H1 (cell line): ENCODE measurements around the gene BLOC1S1. TPM values are rescaled to one million over a fixed set of nuclear protein-coding genes. Genes with fewer than 3 reads are reported as not detected.

Experiments used
- CTCF ChIA-PET: fragments of 300-600 bp; sonication (Branson Sonifier 250); formaldehyde crosslinking; loops from one replicate; lab custom pipeline; 2021; ENCODE audit not compliant: partially characterized antibody; lab: Charles Lee
- POLR2A ChIA-PET: fragments of 300-600 bp; sonication (Branson Sonifier 250); formaldehyde crosslinking; loops from one replicate; lab custom pipeline; 2021; ENCODE audit warnings: inconsistent platforms; ENCODE audit not compliant: partially characterized antibody; lab: Charles Lee
- DNase-seq, 2 experiments: peaks; one replicate each; pipeline versions ENCODE4 v3.0.0 to v3.0.0-alpha.2; 2010 to 2022; ENCODE audit warnings: low spot score in 2 of 2, low read depth in 1 of 2, mixed read lengths in 1 of 2
- FAIRE-seq: peaks from 2 replicates; lab custom pipeline; 2011; peaks lifted over from hg19 to GRCh38; lab: Jason Lieb, UNC
- H2AFZ ChIP-seq: 2 replicates; pipeline ENCODE4 v1.8.1; 2012; ENCODE audit warnings: low read length, inconsistent platforms
- H2AK5ac ChIP-seq: 2 replicates; pipeline ENCODE4 v1.6.1; 2013; ENCODE audit warnings: low read depth, low read length
- H2BK120ac ChIP-seq: replicated peaks from 2 replicates; pipeline ENCODE3; 2013; ENCODE audit warnings: low read depth, low read length, inconsistent platforms
- H2BK12ac ChIP-seq: 2 replicates; pipeline ENCODE4 v1.6.1; 2013; ENCODE audit warnings: low read depth, low read length
- H2BK15ac ChIP-seq: 2 replicates; pipeline ENCODE4 v1.6.1; 2013; ENCODE audit warnings: low read length
- H2BK20ac ChIP-seq: 2 replicates; pipeline ENCODE4 v1.6.1; 2013; ENCODE audit warnings: low read length
- H2BK5ac ChIP-seq: 2 replicates; pipeline ENCODE4 v1.6.1; 2013; ENCODE audit warnings: low read depth, low read length
- H3K14ac ChIP-seq: 2 replicates; pipeline ENCODE4 v1.6.1; 2013; ENCODE audit warnings: inconsistent platforms; ENCODE audit not compliant: insufficient read length
- H3K18ac ChIP-seq: 2 replicates; pipeline ENCODE4 v1.6.1; 2013; ENCODE audit warnings: low read length; ENCODE audit errors: extremely low read depth
- H3K23ac ChIP-seq: 2 replicates; pipeline ENCODE4 v1.6.1; 2013; ENCODE audit warnings: inconsistent platforms; ENCODE audit not compliant: insufficient read length
- H3K23me2 ChIP-seq: 2 replicates; pipeline ENCODE4 v1.6.1; 2013; ENCODE audit warnings: low read depth, low read length
- H3K27ac ChIP-seq: 2 replicates; pipeline ENCODE4 v1.6.1; 2011; ENCODE audit warnings: low read depth, low read length, inconsistent platforms
- H3K27me3 ChIP-seq, 4 experiments: replicated peaks in 1 of 4; 1 replicate in 1 of 4; 2 replicates in 3 of 4; pipeline versions ENCODE4 v1.6.1 to v1.8.1; 2011 to 2013; ENCODE audit warnings: low read length in 3 of 4, mild to moderate bottlenecking in 3 of 4, inconsistent platforms in 2 of 4, mixed read lengths in 2 of 4, moderate library complexity in 1 of 4; ENCODE audit not compliant: control insufficient read depth in 3 of 4, insufficient read depth in 3 of 4; ENCODE audit errors: extremely low read depth in 1 of 4
- H3K36me3 ChIP-seq, 4 experiments: 2 replicates each; pipeline versions ENCODE4 v1.6.1 to v1.8.1; 2011 to 2013; ENCODE audit warnings: mild to moderate bottlenecking in 4 of 4, low read length in 3 of 4, moderate library complexity in 2 of 4, control low read depth in 1 of 4, inconsistent platforms in 1 of 4; ENCODE audit not compliant: insufficient read depth in 4 of 4, control insufficient read depth in 2 of 4
- H3K4ac ChIP-seq: replicated peaks from 2 replicates; pipeline ENCODE3; 2013; ENCODE audit warnings: low read length, low read depth, mixed read lengths, inconsistent platforms; ENCODE audit not compliant: insufficient read length
- H3K4me1 ChIP-seq, 4 experiments: replicated peaks in 1 of 4; 1 replicate in 1 of 4; 2 replicates in 3 of 4; pipeline versions ENCODE4 v1.6.1 to v1.8.1; 2011 to 2013; ENCODE audit warnings: low read length in 3 of 4, inconsistent platforms in 2 of 4, mixed read lengths in 1 of 4; ENCODE audit not compliant: insufficient read depth in 4 of 4, control insufficient read depth in 3 of 4
- H3K4me2 ChIP-seq, 2 experiments: 2 replicates each; pipeline versions ENCODE4 v1.6.1 to v1.8.1; 2011 to 2013; ENCODE audit warnings: low read depth in 2 of 2, low read length in 2 of 2, control low read depth in 1 of 2, inconsistent platforms in 1 of 2, mild to moderate bottlenecking in 1 of 2; ENCODE audit not compliant: insufficient read depth in 1 of 2
- H3K4me3 ChIP-seq, 4 experiments: fragments of 200-600, 300-600 bp in 1 of 4; sonication (generic), shearing (Covaris generic), sonication (Bioruptor Twin) in 1 of 4; 2 replicates each; pipeline versions ENCODE4 v1.5.1 to v1.8.1; 2011 to 2016; ENCODE audit warnings: low read length in 4 of 4, low read depth in 3 of 4, control low read depth in 2 of 4, inconsistent platforms in 2 of 4, mild to moderate bottlenecking in 2 of 4, mixed read lengths in 1 of 4, moderate library complexity in 1 of 4; ENCODE audit not compliant: insufficient read depth in 2 of 4; ENCODE audit errors: extremely low read depth in 1 of 4
- H3K56ac ChIP-seq: replicated peaks from 2 replicates; pipeline ENCODE3; 2013; ENCODE audit warnings: low read depth, mild to moderate bottlenecking, mixed read lengths, low read length, inconsistent platforms; ENCODE audit not compliant: insufficient read length
- H3K79me1 ChIP-seq: 2 replicates; pipeline ENCODE4 v1.6.1; 2013; ENCODE audit warnings: low read depth, low read length, control low read depth
- H3K79me2 ChIP-seq, 2 experiments: 2 replicates each; pipeline versions ENCODE4 v1.6.1 to v1.8.1; 2012 to 2013; ENCODE audit warnings: low read length in 2 of 2, mild to moderate bottlenecking in 2 of 2, inconsistent platforms in 1 of 2; ENCODE audit not compliant: insufficient read depth in 2 of 2, control insufficient read depth in 1 of 2
- H3K9ac ChIP-seq, 4 experiments: replicated peaks in 1 of 4; 1 replicate in 1 of 4; 2 replicates in 3 of 4; pipeline versions ENCODE4 v1.6.1 to v1.8.1; 2011 to 2013; ENCODE audit warnings: low read depth in 3 of 4, low read length in 3 of 4, control low read depth in 2 of 4, mild to moderate bottlenecking in 2 of 4, moderate library complexity in 2 of 4, inconsistent platforms in 1 of 4; ENCODE audit errors: extremely low read depth in 1 of 4
- H3K9me3 ChIP-seq, 2 experiments: 2 replicates each; pipeline versions ENCODE4 v1.6.1 to v1.8.1; 2012 to 2013; ENCODE audit warnings: mild to moderate bottlenecking in 2 of 2, moderate library complexity in 2 of 2, control low read depth in 1 of 2, inconsistent platforms in 1 of 2, low read depth in 1 of 2, low read length in 1 of 2, mixed read lengths in 1 of 2; ENCODE audit not compliant: insufficient read depth in 2 of 2
- H4K20me1 ChIP-seq, 2 experiments: replicated peaks in 1 of 2; 2 replicates each; pipeline versions ENCODE3 to v1.8.1; 2011 to 2013; ENCODE audit warnings: inconsistent platforms in 2 of 2, low read length in 2 of 2, mild to moderate bottlenecking in 1 of 2; ENCODE audit not compliant: insufficient read depth in 2 of 2, control insufficient read depth in 1 of 2
- H4K5ac ChIP-seq: 2 replicates; pipeline ENCODE4 v1.6.1; 2013; ENCODE audit warnings: low read length, low read depth, mixed read lengths, inconsistent platforms; ENCODE audit not compliant: insufficient read length
- H4K8ac ChIP-seq: 2 replicates; pipeline ENCODE4 v1.8.0; 2013; ENCODE audit warnings: mild to moderate bottlenecking, moderate library complexity, low read length, inconsistent platforms; ENCODE audit not compliant: insufficient read depth; ENCODE audit errors: extremely low read depth
- H4K91ac ChIP-seq: replicated peaks from 2 replicates; pipeline ENCODE3; 2013; ENCODE audit warnings: low read length, mixed read lengths, inconsistent platforms; ENCODE audit not compliant: insufficient read length
- ASH2L ChIP-seq: fragments of 200-600, 300-600 bp; sonication (generic); IDR thresholded peaks from one replicate; pipeline ENCODE4 v1.7.1; 2017; ENCODE audit warnings: low read length
- CBX5 ChIP-seq: fragments of 300-800, 300-1000 bp; sonication (generic); IDR thresholded peaks from 2 replicates; pipeline ENCODE4 v1.7.1; 2016; ENCODE audit warnings: antibody characterized with exemption, low read length, low read depth
- CEBPB ChIP-seq: IDR thresholded peaks from 2 replicates; pipeline ENCODE4 v1.6.1; 2012; ENCODE audit warnings: low read depth, low read length
- GTF2F1 ChIP-seq: IDR thresholded peaks from 2 replicates; pipeline ENCODE4 v1.6.1; 2012; ENCODE audit warnings: low read depth, low read length, improper control_type of control experiment, borderline replicate concordance
- KDM4A ChIP-seq: IDR thresholded peaks from one replicate; pipeline ENCODE4 v1.7.1; 2012; ENCODE audit warnings: low read depth, mild to moderate bottlenecking, moderate library complexity, low read length, inconsistent platforms; ENCODE audit not compliant: severe bottlenecking
- MAFK ChIP-seq: IDR thresholded peaks from 2 replicates; pipeline ENCODE4 v1.6.1; 2012; ENCODE audit warnings: low read depth, mild to moderate bottlenecking, improper control_type of control experiment, low read length
- POLR2A ChIP-seq, 2 experiments: IDR thresholded peaks; 1 replicate in 1 of 2; 2 replicates in 1 of 2; pipeline ENCODE4 v1.6.1; 2011; ENCODE audit warnings: low read depth in 2 of 2, low read length in 2 of 2, mild to moderate bottlenecking in 2 of 2; ENCODE audit errors: control extremely low read depth in 1 of 2
- RFX5 ChIP-seq: IDR thresholded peaks from 2 replicates; pipeline ENCODE4 v1.6.1; 2011; ENCODE audit warnings: low read depth, low read length, improper control_type of control experiment, borderline replicate concordance
- SP2 ChIP-seq: IDR thresholded peaks from 2 replicates; pipeline ENCODE4 v1.6.1; 2012; ENCODE audit warnings: mild to moderate bottlenecking, low read length, inconsistent platforms
- SUZ12 ChIP-seq: fragments of 200-600 bp; sonication (generic); IDR thresholded peaks from 2 replicates; pipeline ENCODE4 v1.6.1; 2012; ENCODE audit warnings: mild to moderate bottlenecking, inconsistent platforms, low read length, moderate library complexity, mixed read lengths
- ZNF274 ChIP-seq: IDR thresholded peaks from 2 replicates; pipeline ENCODE4 v1.7.0; 2012; ENCODE audit warnings: low read length, borderline replicate concordance; ENCODE audit errors: extremely low read depth
- polyA plus RNA-seq, 7 experiments: library from polyadenylated mRNA; depleted of rRNA in 3 of 7; stranded (reverse) in 5 of 7; unstranded in 2 of 7; fragments of >200 nt in 5 of 7; fragments of 200-250 nt in 2 of 7; gene quantifications; 1 replicate in 5 of 7; 2 replicates in 1 of 7; 4 replicates in 1 of 7; pipeline versions ENCODE4 v1.2.1 to v1.2.3, GENCODE V29; 2011 to 2013; ENCODE audit warnings: missing spikeins in 2 of 7, mixed read lengths in 2 of 7
- total RNA-seq: library from RNA; stranded (reverse); fragmentation: NEBNext Ultra II Directional; extraction: Animal tissue kit (Norgen Biotek cat#: 25700); gene quantifications from 2 replicates; pipeline ENCODE4 v1.2.1, GENCODE V29; 2021
- TF ChIP-seq, protein P1 (sequence below): IDR thresholded peaks from 2 replicates; pipeline ENCODE4 v1.6.1; 2012; ENCODE audit warnings: inconsistent platforms

BLOC1S1 gene
- total and polyA plus RNA-seq, 2 of the 8 experiments (the other 6 are each of a cell fraction or from before 2014, with no cell fraction given): 91.1 to 185 TPM

DNA sequence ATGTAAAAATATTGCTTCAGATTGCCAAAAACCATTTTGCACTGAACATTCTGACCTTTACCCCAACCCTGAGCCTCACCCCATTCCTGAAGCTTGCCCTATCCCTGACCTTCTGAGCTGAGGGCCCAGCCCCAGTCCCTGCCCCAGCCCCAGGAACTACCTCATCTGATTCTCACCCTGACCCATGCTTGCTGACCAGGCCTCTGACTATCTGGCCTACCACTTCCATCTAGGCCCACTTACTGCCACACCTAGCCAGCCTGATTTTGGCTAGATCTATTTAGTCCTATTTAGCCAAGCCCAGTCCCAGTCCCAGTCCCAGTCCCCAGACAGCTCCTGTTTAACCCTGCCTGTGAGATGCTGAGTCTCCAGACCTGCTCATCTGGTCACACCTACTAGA, 45.6 kb upstream of the BLOC1S1 start:
- FAIRE-seq: no peak

More for the DNA sequence above, 45.6 kb upstream of the BLOC1S1 start:
- H2BK15ac ChIP-seq: no peak overlapping the region
- H3K9me3 ChIP-seq: no peaks in the 10 kb centered on the region
- no peak for DNase-seq
- H3K23ac ChIP-seq: no peak overlapping the region
- no peak overlapping the region for H2AK5ac ChIP-seq
- peak overlapping the region; percentile 38; the same call in 1 of the 2 replicates for H4K8ac ChIP-seq
- H3K4me2 ChIP-seq: no peak overlapping the region
- ChIA-PET CTCF (interaction anchor here (0.8 to 5.0 kb wide), 5 partner anchors 8 to 67 kb away, joined by 3 to 37 read pairs (median 3); partner anchors contain the start of gene BLOC1S1), POLR2A (interaction anchor here (0.6 to 1.0 kb wide), 2 partner anchors 11 to 15 kb away, joined by 3 read pairs; a partner anchor contains a TSS)
- H2BK120ac ChIP-seq: no peak overlapping the region
- H2BK12ac ChIP-seq: no peak overlapping the region
- no peaks in the 10 kb centered on the region for H3K79me1 ChIP-seq
- no peaks in the 10 kb centered on the region for H3K36me3 ChIP-seq
- no peak overlapping the region for H3K4me3 ChIP-seq
- no peaks in the 10 kb centered on the region for H3K79me2 ChIP-seq
- H2BK20ac ChIP-seq: no peak overlapping the region
- no peaks in the 10 kb centered on the region; the same call in 1 of the 2 replicates for H3K23me2 ChIP-seq
- H3K4ac ChIP-seq: no peak overlapping the region
- H3K14ac ChIP-seq: no peak overlapping the region
- H3K56ac ChIP-seq: no peak overlapping the region
- H4K91ac ChIP-seq: no peak overlapping the region
- no peak overlapping the region for H2BK5ac ChIP-seq
- H3K27me3 ChIP-seq: no peaks in the 10 kb centered on the region; a peak in 1 of 7 replicates
- no peak overlapping the region for H3K9ac ChIP-seq
- no peaks in the 10 kb centered on the region for H4K20me1 ChIP-seq
- TF ChIP-seq RFX5: no peak
- no peak for TF ChIP-seq CBX5
- TF ChIP-seq MAFK: no peak
- TF ChIP-seq ASH2L: no peak
- no peak for TF ChIP-seq ZNF274
- TF ChIP-seq POLR2A (IDR thresholded peaks at IDR 0.05; ENCODE audit: control extremely low read depth in 1 of 2, low read depth in 2 of 2, low read length in 2 of 2): no peak
- TF ChIP-seq, protein P1, sequence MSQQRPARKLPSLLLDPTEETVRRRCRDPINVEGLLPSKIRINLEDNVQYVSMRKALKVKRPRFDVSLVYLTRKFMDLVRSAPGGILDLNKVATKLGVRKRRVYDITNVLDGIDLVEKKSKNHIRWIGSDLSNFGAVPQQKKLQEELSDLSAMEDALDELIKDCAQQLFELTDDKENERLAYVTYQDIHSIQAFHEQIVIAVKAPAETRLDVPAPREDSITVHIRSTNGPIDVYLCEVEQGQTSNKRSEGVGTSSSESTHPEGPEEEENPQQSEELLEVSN: no peak
- no peak for TF ChIP-seq SUZ12
- TF ChIP-seq CEBPB: no peak
- TF ChIP-seq SP2: no peak
- TF ChIP-seq KDM4A: no peak
- TF ChIP-seq GTF2F1: no peak
- TF ChIP-seq, all 59 proteins: peak for 0
- Histone ChIP-seq H3K27ac (no peak overlapping the region), H4K5ac (no peak overlapping the region), H2AFZ (no peak overlapping the region), H3K4me1 (no peaks in the 10 kb centered on the region), H3K18ac (no peak overlapping the region)
